Mesendoderm (in vitro differentiated cells): ENCODE measurements around the gene NQO2.
"Not testable (repeated sequence)": the region's sequence is repeated elsewhere in the genome, so short reads cannot be mapped to it uniquely, and the experiment has no call there.

ENCODE experiments used
- DNase-seq: peaks from one replicate; pipeline ENCODE4 v3.0.0; 2013
- H2AK5ac ChIP-seq: 2 replicates; pipeline ENCODE4 v1.6.1; 2013; ENCODE audit warnings: low read length, inconsistent platforms
- H2BK120ac ChIP-seq: 2 replicates; pipeline ENCODE4 v1.6.1; 2013; ENCODE audit warnings: low read depth, mild to moderate bottlenecking, low read length, moderate library complexity, mixed read lengths
- H2BK15ac ChIP-seq: replicated peaks from 2 replicates; pipeline ENCODE4 v1.6.1; 2013; ENCODE audit warnings: low read depth, mild to moderate bottlenecking, moderate library complexity
- H2BK5ac ChIP-seq: 2 replicates; pipeline ENCODE4 v1.6.1; 2013; ENCODE audit warnings: low read length, inconsistent platforms
- H3K18ac ChIP-seq: 2 replicates; pipeline ENCODE4 v1.6.1; 2013; ENCODE audit warnings: mild to moderate bottlenecking, low read length, mixed read lengths
- H3K23ac ChIP-seq: one replicate; pipeline ENCODE4 v1.6.1; 2013; ENCODE audit warnings: low read length
- H3K27ac ChIP-seq: 2 replicates; pipeline ENCODE4 v1.5.1; 2013; ENCODE audit warnings: low read depth, mild to moderate bottlenecking, inconsistent platforms, low read length, moderate library complexity
- H3K27me3 ChIP-seq: 2 replicates; pipeline ENCODE4 v1.6.1; 2013; ENCODE audit warnings: low read length, control low read depth, mild to moderate bottlenecking, inconsistent platforms; ENCODE audit not compliant: insufficient read depth, poor library complexity
- H3K36me3 ChIP-seq: 2 replicates; pipeline ENCODE4 v1.6.1; 2013; ENCODE audit warnings: low read length, inconsistent platforms; ENCODE audit not compliant: control insufficient read depth, insufficient read depth
- H3K4ac ChIP-seq: one replicate; pipeline ENCODE4 v1.6.1; 2013; ENCODE audit warnings: low read depth, mild to moderate bottlenecking, low read length, moderate library complexity
- H3K4me1 ChIP-seq: 2 replicates; pipeline ENCODE4 v1.6.1; 2013; ENCODE audit warnings: low read depth, low read length, inconsistent platforms; ENCODE audit not compliant: control insufficient read depth
- H3K4me2 ChIP-seq: 2 replicates; pipeline ENCODE4 v1.6.1; 2013; ENCODE audit warnings: low read length
- H3K4me3 ChIP-seq: 2 replicates; pipeline ENCODE4 v1.5.1; 2013; ENCODE audit warnings: mild to moderate bottlenecking, low read length
- H3K56ac ChIP-seq: one replicate; pipeline ENCODE4 v1.6.1; 2013; ENCODE audit warnings: low read length
- H3K79me1 ChIP-seq: 2 replicates; pipeline ENCODE4 v1.6.1; 2013; ENCODE audit warnings: low read length, inconsistent platforms
- H3K79me2 ChIP-seq: 2 replicates; pipeline ENCODE4 v1.6.1; 2013; ENCODE audit warnings: mild to moderate bottlenecking, low read length; ENCODE audit not compliant: control insufficient read depth, insufficient read depth
- H3K9ac ChIP-seq: 2 replicates; pipeline ENCODE4 v1.6.1; 2013; ENCODE audit warnings: low read length, inconsistent platforms
- H4K5ac ChIP-seq: one replicate; pipeline ENCODE4 v1.6.1; 2013; ENCODE audit warnings: low read length
- H4K8ac ChIP-seq: one replicate; pipeline ENCODE4 v1.6.1; 2013; ENCODE audit warnings: low read depth, mild to moderate bottlenecking, control low read depth, low read length, moderate library complexity
- WGBS: extraction: QIAGEN DNeasy Blood & Tissue Kit; methylation state at CpG from one replicate; pipeline ENCODE4 v1.1.7; 2013; ENCODE audit warnings: low lambda C conversion rate, missing lambda C conversion rate; ENCODE audit not compliant: insufficient coverage; ENCODE audit errors: extremely low coverage; 5-methylcytosine and 5-hydroxymethylcytosine counted together

NQO2 gene

DNA sequence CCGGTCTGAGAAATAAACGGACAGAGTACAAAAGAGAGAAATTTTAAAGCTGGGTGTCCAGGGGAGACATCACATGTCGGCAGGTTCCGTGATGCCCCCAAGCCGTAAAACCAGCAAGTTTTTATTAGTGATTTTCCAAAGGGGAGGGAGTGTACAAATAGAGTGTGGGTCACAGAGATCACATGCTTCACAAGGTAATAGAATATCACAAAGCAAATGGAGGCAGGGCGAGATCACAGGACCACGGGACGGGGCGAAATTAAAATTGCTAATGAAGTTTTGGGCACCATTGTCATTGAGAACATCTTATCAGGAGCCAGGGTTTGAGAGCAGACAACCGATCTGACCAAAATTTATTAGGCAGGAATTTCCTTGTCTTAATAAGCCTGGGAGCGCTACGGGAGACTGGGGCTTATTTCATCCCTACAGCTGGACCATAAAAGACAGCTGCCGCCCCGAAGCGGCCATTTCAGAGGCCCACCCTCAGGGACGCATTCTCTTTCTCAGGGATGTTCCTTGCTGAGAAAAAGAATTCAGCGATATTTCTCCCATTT, 9.1 kb downstream of the NQO2 start:
- H3K36me3 ChIP-seq, result peaks cover 18% of the 10 kb centered on the region
- H3K4ac ChIP-seq, H3K27me3 ChIP-seq, H3K56ac ChIP-seq, H2AK5ac ChIP-seq, H2BK5ac ChIP-seq, H4K8ac ChIP-seq, H3K27ac ChIP-seq, DNase-seq, H3K79me1 ChIP-seq, H3K4me1 ChIP-seq, H2BK120ac ChIP-seq, H3K4me2 ChIP-seq, H3K9ac ChIP-seq, H3K23ac ChIP-seq, H4K5ac ChIP-seq, H3K4me3 ChIP-seq, H2BK15ac ChIP-seq, H3K79me2 ChIP-seq, H3K18ac ChIP-seq: not testable (repeated sequence)
- no CpG with 5 or more reads among the region's 17 CpGs for WGBS

DNA sequence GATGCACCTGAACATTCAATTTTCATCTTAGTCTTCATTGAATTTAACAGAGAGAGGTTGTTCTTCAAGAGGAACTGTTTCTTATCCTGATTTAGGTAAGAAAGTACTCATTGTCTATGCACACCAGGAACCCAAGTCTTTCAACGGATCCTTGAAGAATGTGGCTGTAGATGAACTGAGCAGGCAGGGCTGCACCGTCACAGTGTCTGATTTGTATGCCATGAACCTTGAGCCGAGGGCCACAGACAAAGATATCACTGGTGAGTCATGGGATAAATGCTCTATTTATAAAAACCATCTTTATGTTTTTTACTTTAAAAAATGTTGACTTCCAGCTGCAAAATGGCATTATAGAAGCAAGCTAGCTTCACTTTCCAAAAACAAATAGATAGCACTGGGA, 10.2 kb downstream of the NQO2 start:
- Histone ChIP-seq H3K4me1 (no peaks in the 10 kb centered on the region), H3K36me3 (peaks cover 19% of the 10 kb centered on the region), H2BK15ac (no peak overlapping the region), H3K27ac (no peak overlapping the region), H3K23ac (no peak overlapping the region), H2BK120ac (no peak overlapping the region), H3K27me3 (no peaks in the 10 kb centered on the region), H3K4me2 (no peak overlapping the region), H4K8ac (no peak overlapping the region), H2BK5ac (no peak overlapping the region), H4K5ac (no peak overlapping the region), H3K4me3 (no peak overlapping the region), H3K79me1 (no peaks in the 10 kb centered on the region), H3K79me2 (no peaks in the 10 kb centered on the region), H3K9ac (no peak overlapping the region), H3K4ac (no peak overlapping the region), H2AK5ac (no peak overlapping the region), H3K56ac (no peak overlapping the region), H3K18ac (no peak overlapping the region)
- WGBS, result no CpG with 5 or more reads among the region's 3 CpGs
- DNase-seq, result no peak

DNA sequence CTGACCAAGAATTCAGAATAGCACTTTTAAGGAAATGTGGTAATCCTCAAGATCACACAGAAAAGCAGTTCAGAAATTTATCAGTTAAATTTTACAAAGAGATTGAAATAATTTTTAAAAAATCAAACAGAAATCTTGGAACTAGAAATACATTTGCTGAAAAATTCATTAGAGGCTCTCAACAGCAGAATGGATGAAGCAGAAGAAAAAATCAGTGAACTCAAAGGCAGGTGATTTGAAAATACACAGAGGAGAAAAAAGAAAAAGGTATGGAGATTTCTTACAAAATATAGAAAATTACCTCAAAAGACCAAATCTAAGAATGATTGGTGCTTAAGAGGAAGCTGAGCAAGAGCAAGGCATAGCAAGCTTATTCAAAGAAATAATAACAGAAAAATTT, 11.5 kb downstream of the NQO2 start:
- Histone ChIP-seq H3K36me3 (peaks cover 20% of the 10 kb centered on the region), H3K79me1 (no peaks in the 10 kb centered on the region), H3K9ac (no peak overlapping the region), H3K56ac (no peak overlapping the region), H3K27me3 (no peaks in the 10 kb centered on the region), H3K18ac (no peak overlapping the region), H3K79me2 (no peaks in the 10 kb centered on the region), H3K23ac (no peak overlapping the region), H3K27ac (no peak overlapping the region), H2AK5ac (no peak overlapping the region), H3K4ac (no peak overlapping the region), H4K5ac (no peak overlapping the region), H3K4me3 (no peak overlapping the region), H2BK120ac (no peak overlapping the region), H2BK15ac (no peak overlapping the region), H4K8ac (no peak overlapping the region), H3K4me1 (no peaks in the 10 kb centered on the region), H2BK5ac (no peak overlapping the region), H3K4me2 (no peak overlapping the region)
- no peak for DNase-seq

DNA sequence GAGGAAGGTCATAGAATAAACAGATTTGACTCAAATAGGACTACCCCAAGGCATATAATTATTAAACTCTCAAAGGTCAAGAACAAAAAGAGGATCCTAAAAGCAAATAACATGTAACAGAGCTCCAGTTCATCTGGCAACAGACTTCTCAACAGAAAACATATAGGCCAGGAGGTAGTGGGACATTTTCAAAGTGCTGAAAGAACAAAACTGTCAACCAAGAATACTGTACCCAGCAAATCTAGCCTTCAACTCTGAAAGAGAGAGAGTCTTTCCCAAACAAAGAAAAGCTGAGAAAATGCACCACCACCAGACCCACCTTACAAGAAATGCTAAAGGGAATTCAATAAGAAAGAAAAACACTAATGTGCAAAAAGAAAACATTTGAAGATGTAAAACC, 11.9 kb downstream of the NQO2 start:
- no peak overlapping the region for H3K4me3 ChIP-seq
- no peaks in the 10 kb centered on the region for H3K79me1 ChIP-seq
- no peaks in the 10 kb centered on the region for H3K27me3 ChIP-seq
- H3K18ac ChIP-seq, result no peak overlapping the region
- no peak overlapping the region for H3K4me2 ChIP-seq
- H3K56ac ChIP-seq, result no peak overlapping the region
- H2AK5ac ChIP-seq, result no peak overlapping the region
- H4K5ac ChIP-seq, result no peak overlapping the region
- no peak overlapping the region for H3K4ac ChIP-seq
- no peak overlapping the region for H2BK120ac ChIP-seq
- H3K23ac ChIP-seq, result no peak overlapping the region
- H3K4me1 ChIP-seq, result no peaks in the 10 kb centered on the region
- H4K8ac ChIP-seq, result no peak overlapping the region
- no peaks in the 10 kb centered on the region for H3K79me2 ChIP-seq
- peak; percentile 35 for DNase-seq
- peaks cover 20% of the 10 kb centered on the region for H3K36me3 ChIP-seq
- no peak overlapping the region for H2BK5ac ChIP-seq
- H3K9ac ChIP-seq, result no peak overlapping the region
- H3K27ac ChIP-seq, result no peak overlapping the region
- no peak overlapping the region for H2BK15ac ChIP-seq

DNA sequence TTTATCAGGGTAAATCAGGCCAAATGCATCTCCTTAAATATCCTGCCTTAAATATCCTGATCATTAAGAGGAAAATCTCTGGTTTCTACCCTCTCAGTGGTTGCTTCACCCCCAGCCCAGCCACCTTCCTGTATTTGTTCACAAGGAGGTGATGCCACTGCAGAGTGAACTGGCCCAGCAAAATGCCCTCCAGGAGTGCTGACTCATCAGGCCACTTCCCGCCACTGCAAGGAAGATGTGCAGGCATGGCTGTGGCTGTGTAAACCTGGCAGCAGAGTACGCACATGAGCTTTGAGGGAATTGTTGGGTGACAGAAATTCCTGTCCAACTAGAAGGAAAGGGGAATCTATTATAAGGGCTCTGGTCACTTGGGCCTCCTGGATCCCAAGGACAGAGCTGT, 13.8 kb downstream of the NQO2 start:
- no peak overlapping the region for H4K5ac ChIP-seq
- H3K4me3 ChIP-seq, result no peak overlapping the region
- H3K79me2 ChIP-seq, result no peaks in the 10 kb centered on the region
- peak; percentile 46 for DNase-seq
- H2AK5ac ChIP-seq, result no peak overlapping the region
- no peak overlapping the region for H3K4me2 ChIP-seq
- H3K27ac ChIP-seq, result no peak overlapping the region
- no peak overlapping the region for H3K56ac ChIP-seq
- H3K36me3 ChIP-seq, result peaks cover 24% of the 10 kb centered on the region
- no peak overlapping the region for H3K23ac ChIP-seq
- H3K4me1 ChIP-seq, result no peaks in the 10 kb centered on the region
- H2BK120ac ChIP-seq, result no peak overlapping the region
- no CpG with 5 or more reads among the region's 2 CpGs for WGBS
- no peak overlapping the region for H4K8ac ChIP-seq
- H2BK5ac ChIP-seq, result no peak overlapping the region
- H3K27me3 ChIP-seq, result no peaks in the 10 kb centered on the region
- no peak overlapping the region for H3K18ac ChIP-seq
- H3K4ac ChIP-seq, result no peak overlapping the region
- no peak overlapping the region for H3K9ac ChIP-seq
- no peak overlapping the region for H2BK15ac ChIP-seq
- no peaks in the 10 kb centered on the region for H3K79me1 ChIP-seq

DNA sequence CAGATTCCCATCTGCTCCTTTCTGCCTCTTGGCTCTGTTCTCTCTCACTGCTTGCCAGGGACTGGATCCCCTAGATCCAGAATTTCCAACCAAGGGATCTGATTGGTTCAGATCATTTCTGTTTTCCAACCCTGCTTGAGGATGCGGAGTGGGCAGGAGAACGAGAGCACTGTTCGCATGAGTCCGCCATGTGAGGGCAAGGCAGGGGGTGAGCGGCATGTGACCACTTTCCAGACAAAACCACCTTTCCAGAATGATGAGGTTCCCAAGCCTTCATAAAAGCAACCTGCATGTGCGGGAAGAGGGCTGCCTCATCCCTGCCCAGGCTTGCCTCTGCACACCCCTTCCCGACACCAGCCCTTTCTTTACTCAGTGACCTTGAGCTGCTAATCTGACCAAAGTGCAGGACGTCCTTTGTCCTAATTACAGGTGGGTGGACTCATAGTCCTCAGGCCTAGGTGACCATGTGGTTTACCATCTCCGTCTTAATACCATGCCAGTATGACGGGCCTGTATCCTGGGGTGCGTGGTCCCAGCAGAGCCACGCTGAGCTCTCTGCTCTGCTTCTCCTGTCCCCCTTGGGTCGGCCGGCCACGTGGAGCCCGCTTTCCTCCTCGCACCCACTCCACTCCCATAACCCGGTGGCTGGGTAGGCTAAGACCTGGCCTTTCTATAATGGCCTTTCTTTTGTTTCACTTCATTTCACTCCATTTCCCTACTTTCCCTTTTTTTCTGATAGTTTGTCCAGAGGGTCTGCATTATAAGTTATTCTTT, 14.4 kb downstream of the NQO2 start:
- no peak overlapping the region for H4K5ac ChIP-seq
- no peak overlapping the region for H4K8ac ChIP-seq
- H2BK120ac ChIP-seq, result no peak overlapping the region
- H3K4me1 ChIP-seq, result no peaks in the 10 kb centered on the region
- H3K23ac ChIP-seq, result no peak overlapping the region
- H2BK15ac ChIP-seq, result no peak overlapping the region
- H3K9ac ChIP-seq, result no peak overlapping the region
- H3K4me2 ChIP-seq, result no peak overlapping the region
- no peak overlapping the region for H3K4me3 ChIP-seq
- no peak overlapping the region for H2BK5ac ChIP-seq
- H3K27me3 ChIP-seq, result no peaks in the 10 kb centered on the region
- no peak overlapping the region for H3K27ac ChIP-seq
- no peak for DNase-seq
- H3K79me1 ChIP-seq, result no peaks in the 10 kb centered on the region
- H3K18ac ChIP-seq, result no peak overlapping the region
- WGBS, result no CpG with 5 or more reads among the region's 18 CpGs
- H3K56ac ChIP-seq, result no peak overlapping the region
- H3K79me2 ChIP-seq, result no peaks in the 10 kb centered on the region
- no peak overlapping the region for H3K4ac ChIP-seq
- peaks cover 24% of the 10 kb centered on the region for H3K36me3 ChIP-seq
- no peak overlapping the region for H2AK5ac ChIP-seq
